T-helper 9 cell (primary cell): ENCODE measurements around the gene ZNF776.
"Not testable (repeated sequence)": the region's sequence is repeated elsewhere in the genome, so short reads cannot be mapped to it uniquely, and the experiment has no call there.

ENCODE experiments used
- DNase-seq: peaks from one replicate; pipeline ENCODE4 v3.0.0-alpha.2; 2020

ZNF776 gene

GRCh38 chr19:57779220-57779845 lies 32.7 kb downstream of the ZNF776 start:
- DNase-seq = no peak

GRCh38 chr19:57786286-57786685 lies 39.7 kb downstream of the ZNF776 start:
- no peak for DNase-seq

- no peak for DNase-seq
Measured at GRCh38 chr19:57786906-57787305, 40.3 kb downstream of the ZNF776 start.

- DNase-seq = no peak
Measured at GRCh38 chr19:57788114-57788692, 41.6 kb downstream of the ZNF776 start.

- DNase-seq = no peak
Measured at GRCh38 chr19:57789288-57789687, 42.7 kb downstream of the ZNF776 start.

GRCh38 chr19:57796580-57796979 lies 50.0 kb downstream of the ZNF776 start:
- DNase-seq = not testable (repeated sequence)

GRCh38 chr19:57800696-57801095 lies 54.1 kb downstream of the ZNF776 start:
- no peak for DNase-seq

- no peak for DNase-seq
Measured at GRCh38 chr19:57802269-57802668, 55.7 kb downstream of the ZNF776 start.

- DNase-seq = no peak
Measured at GRCh38 chr19:57803265-57803593, 56.6 kb downstream of the ZNF776 start.

- DNase-seq = no peak
Measured at GRCh38 chr19:57803594-57804325, 57.1 kb downstream of the ZNF776 start.

GRCh38 chr19:57807541-57807940 lies 60.9 kb downstream of the ZNF776 start:
- no peak for DNase-seq
